DMS153 treated with DMSO at 0.1 percent for 48 hours (cell line): ENCODE measurements around the gene EPB42.
"Not testable (repeated sequence)": the region's sequence is repeated elsewhere in the genome, so short reads cannot be mapped to it uniquely, and the experiment has no call there.

Experiments
- DNase-seq: peaks from one replicate; lab custom pipeline; 2025; ENCODE audit not compliant: unreplicated experiment; lab: John Stamatoyannopoulos, UW

Gene EPB42

DNA sequence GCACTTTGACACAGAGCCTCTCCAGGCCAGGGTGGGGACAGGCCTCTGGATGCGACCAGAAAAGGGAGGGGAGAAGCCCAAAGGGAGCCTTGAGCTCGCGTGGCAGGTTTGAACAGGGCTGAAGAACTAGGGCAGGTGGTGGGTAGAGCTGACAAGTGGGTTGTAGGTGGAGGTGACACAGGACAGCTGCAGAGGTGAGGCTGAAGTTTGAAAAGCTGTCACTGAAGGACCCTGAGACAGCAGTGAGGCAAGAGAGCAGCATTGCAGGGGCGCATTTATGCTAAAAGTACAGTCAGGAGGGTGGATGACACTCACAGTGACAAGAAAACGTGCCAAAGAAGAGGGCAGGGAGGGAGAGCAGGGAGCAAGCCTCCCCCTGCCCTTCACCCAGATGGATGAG lies 21.8 kb upstream of the EPB42 start:
- no peak for DNase-seq

DNA sequence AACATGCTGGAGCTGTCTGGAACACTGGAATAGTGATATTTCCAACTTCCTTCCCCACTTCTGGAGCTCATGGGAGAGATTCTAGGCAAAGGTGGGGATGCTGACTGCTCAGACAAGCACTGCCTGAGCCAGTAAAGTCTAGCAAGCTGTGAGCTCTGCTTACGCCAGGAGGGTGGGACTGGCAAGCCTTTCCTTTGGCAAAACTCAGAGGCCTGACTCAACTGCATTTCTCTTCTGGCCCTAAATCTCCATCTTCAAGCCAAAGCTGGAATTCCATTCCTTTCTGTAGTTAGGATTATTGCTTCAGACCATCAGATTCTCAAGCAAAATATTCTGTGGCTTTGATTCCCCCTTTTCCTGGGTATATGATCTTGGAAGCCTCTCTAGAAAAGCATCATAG lies 20.3 kb upstream of the EPB42 start:
- DNase-seq, result no peak

DNA sequence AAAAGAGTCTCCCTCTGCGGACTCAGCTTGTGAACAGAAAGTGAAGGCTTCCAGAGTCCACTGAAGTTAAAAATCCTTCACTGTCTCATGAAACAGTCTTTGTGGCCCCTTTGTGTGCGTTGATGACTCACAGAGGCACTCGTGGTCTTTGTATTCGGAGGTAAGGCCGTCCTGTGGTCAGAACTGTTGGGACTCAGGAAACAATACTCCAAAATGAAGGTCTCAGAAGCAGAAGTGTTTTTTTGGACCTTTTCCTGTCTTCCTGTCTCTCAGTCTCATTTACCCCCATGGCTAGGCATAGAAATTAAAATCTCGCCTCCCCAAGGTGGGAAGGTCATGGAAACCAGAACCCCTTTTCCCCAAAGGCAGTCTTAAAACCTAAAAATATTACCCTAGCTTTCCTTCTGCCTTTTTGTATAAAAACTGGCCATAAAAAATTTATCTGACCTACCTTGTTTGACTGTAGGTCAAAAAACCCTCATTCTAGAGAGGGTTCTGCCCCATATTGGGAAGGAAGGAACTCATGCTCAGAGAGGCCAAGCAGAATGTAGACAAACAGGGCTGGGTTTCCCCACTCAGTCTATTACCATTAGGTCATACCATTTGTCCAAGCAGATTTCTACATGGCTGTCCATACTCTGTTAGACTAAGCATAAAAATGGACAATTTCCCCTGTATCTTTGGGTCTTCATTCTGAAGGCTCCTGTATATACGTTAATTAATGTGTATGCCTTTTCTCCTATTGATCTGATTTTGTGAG lies 19.1 kb upstream of the EPB42 start:
- DNase-seq, result no peak

DNA sequence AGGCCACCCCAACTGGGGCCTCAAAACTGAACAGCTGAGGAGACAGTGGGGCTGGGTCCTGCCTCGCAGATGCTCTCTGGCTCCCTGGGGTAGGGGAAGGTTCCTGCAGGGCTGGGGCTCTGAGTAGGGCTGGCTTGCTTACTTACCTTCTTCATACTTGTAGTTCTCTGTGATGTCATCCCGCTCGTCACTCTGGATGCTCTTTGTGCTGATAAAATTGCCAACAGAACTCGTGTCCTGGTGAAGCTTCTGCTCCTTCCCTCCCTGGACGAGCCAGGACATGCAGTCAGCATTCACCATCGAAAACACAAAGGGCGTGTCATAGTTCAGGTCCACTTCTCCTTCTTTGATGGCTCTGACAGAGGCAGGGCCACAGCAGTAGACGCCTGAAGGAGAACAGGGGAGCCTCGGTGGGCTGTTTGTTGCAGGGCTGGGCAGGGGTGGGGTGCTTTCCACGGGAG lies 17.9 kb upstream of the EPB42 start:
- DNase-seq, result no peak

DNA sequence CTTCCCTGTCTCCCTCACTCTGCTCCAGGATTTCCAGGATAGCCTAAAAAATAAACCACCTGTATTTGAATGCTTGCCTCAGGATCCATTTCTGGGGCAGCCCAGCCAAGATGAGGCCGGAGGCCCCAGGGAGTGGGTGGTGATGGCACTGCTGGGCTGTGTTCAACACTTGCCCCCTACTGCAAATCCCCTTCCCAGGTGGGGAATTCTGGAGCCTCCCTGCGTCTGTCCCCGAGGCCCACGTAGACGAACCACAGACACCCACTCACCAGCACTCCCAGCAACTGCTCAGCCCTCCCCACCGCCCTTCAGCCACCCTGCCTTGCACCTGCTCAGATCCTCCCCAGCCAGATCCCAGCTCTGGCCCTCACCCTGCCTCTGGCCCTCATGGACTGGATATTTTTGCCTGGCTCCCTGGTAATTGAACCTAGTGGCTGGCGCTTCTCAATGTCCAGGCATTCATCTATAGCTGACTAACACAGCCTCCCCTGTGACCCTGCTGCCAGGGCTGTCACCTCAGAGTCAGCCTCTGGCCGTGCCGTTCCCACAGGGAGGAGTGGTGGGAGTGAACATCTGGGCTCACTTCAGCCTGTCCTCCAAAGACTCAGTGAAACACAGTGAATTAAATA lies 17.1 kb upstream of the EPB42 start:
- DNase-seq, result no peak

DNA sequence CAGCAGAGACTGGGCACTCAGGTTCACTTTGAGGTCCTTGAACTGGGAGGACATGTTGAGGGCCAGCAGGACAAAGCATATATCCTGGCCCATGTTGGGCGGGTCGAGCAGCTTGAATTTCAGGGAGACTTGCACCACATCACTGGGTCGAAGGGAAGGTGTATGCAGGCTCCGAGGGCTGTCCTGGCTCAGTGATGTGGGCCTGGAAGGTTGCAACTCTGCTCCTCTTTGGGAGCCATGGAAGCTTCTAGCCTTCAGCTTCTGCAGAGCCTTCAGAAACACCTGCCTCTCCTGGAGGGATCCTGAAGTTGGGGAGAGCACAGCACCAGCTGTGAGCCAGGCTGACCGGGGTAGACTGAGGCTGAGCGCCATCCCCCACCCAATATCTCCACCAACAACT lies 14.7 kb upstream of the EPB42 start:
- no peak for DNase-seq

DNA sequence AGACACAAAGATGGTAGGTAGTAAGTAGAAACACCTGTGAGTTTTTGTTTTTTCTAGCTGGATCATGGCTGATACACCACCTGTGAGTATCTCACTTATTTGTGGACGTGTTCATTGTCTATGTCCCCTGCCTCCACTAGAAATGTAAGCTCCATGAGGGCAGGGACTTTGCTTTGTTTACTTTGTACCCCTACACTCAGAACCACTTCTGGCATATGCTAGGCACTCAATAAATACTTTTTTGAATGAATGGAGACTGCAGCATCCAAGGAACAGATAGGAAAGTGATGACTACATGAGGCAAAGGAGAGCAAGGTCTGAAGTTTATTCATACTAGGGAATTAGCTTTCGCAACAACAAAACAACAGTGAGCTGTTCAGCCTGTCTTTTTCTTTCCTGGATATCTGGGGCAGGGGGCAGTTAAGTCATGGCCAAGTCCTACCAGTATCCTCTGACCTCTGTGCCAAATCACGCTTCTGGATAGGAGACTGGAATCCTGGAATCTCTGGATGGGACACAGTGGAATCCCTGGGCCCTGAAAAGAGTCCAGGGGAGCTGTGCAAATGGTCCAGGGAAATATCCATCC lies 11.6 kb upstream of the EPB42 start:
- DNase-seq, result no peak

DNA sequence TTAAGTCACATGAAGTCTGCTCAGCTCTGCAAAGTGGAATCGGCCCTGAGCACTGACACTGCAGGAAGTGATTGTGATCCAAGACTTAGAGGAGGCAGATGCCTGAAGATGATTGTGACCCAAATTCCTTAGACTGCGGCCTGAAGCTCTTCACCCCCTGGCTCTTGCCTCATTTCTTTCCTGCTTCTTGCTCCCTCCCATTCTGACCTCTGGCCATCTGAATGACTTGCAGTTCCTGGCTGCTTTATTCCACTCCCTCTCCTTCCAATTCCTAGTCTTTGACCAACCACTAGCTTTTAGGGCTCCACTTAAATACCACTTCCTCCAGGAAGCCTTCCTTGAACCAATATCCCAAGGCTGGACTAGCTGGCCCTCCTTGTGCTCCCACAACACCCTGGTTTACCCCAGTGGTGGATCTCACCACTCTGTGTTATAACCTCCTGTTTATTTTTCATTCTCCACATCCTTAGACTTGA lies 9.9 kb upstream of the EPB42 start:
- DNase-seq, result no peak

DNA sequence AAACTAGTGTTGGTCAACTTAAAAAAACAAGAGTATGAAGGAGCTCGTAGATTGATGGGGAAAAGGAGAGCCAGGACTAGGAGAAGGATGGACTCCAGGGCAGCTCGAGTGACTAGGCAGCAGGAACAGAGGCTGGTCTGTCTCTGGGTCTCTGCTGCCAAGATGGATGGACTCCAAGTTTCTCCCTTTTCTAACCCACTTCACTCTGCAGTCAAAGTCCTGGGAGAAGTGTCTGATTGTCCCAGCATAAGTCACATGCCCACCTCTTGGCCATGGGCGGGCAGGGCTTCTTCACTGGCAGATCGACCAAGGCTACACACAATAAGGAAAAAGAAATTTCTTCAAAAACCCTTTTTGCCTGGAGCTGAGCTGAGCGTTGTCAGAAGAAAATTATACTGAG lies 9.2 kb upstream of the EPB42 start:
- no peak for DNase-seq

DNA sequence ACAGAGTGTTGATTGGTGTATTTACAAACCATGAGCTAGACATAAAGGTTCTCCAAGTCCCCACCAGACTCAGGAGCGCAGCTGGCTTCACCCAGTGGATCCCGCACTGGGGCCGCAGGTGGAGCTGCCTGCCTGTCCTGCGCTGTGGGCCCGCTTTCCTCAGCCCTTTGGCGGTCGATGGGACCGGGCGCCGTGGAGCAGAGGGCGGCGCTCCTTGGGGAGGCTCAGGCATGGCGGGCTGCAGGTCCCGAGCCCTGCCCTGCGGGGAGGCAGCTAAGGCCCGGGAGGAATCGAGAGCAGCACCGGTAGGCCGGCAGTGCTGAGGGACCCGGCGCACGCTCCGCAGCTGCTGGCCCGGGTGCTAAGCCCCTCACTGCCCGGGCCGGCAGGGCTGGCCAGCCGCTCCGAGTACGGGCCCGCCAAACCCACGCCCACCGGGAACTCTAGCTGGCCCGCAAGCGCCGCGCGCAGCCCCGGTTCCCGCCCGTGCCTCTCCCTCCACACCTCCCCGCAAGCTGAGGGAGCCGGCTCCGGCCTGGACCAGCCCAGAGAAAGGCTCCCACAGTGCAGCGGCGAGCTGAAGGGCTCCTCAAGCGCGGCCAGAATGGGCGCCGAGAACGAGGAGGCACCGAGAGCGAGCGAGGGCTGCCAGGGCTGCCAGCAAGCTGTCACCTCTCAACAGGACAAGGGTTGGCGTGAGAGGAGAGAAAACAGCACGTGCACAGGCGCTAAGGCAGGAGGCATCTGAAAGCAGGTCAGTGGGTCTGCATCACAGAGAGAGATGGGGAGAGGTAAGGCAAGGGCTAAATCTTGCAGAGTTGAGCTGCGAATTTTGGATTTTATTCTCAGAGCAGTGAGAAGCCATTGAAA lies 5.9 kb upstream of the EPB42 start:
- DNase-seq, result no peak

DNA sequence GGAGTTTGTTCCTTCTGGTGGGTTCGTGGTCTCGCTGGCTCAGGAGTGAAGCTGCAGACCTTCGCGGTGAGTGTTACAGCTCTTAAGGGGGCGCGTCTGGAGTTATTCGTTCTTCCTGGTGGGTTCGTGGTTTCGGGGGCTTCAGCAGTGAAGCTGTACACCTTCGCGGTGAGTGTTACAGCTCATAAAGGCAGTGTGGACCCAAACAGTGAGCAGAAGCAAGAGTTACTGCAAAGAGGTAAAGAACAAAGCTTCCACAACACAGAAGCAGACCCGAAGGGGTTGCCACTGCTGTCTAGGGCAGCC lies 5.1 kb upstream of the EPB42 start:
- not testable (repeated sequence) for DNase-seq

DNA sequence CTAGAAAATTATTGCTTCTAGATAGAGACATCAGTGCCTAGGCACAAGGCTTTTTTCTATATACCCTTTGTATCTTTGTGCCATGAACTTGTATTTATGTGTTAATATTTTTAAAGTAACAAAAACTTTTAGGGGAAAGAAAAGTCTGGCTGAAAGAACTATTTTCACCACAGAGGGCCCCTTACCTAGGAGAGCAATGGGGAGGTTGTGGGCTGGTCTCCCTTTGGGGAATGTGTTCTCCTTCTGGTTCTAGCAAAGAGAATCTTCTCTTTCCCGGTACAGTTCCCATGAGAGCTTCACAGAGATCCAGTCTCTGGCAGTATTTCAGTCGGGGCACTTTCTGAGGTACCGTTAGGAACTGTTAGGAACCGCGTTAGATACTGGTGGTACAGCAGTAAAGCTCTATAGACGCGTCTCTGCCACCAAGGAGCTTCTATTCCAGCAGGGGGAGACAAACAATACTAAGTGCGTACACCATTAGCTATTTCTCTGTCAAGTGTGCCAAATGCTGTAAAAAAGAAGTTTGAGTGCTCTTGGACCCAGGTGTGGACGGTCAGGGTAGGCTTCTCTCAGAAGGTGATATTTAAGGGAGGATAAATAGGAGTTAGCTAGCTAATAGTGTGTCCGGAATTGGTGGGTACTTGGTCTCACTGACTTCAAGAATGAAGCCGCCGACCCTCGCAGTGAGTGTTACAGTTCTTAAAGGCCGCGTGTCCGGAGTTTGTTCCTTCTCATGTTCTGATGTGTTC lies 4.6 kb upstream of the EPB42 start:
- no peak for DNase-seq

DNA sequence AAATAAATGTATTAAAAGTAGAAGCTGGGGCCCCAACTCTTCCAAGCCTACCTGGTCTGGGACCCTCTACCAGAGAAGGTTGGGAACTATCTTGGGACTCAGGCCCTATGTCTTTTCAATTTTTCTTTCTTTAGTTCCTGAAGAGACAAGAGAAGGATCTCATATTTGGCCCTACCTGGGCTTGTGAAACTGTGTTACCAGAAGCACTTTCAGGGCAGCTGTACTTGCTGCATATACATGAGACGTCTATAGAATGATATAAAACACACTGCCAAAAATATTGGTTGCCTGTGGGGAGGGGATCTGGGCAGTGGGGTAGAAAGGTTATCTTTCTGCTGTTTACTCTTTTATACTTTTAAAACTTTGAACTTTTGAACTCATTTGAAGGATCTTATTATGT lies 604 bp upstream of the EPB42 start:
- DNase-seq, result no peak

DNA sequence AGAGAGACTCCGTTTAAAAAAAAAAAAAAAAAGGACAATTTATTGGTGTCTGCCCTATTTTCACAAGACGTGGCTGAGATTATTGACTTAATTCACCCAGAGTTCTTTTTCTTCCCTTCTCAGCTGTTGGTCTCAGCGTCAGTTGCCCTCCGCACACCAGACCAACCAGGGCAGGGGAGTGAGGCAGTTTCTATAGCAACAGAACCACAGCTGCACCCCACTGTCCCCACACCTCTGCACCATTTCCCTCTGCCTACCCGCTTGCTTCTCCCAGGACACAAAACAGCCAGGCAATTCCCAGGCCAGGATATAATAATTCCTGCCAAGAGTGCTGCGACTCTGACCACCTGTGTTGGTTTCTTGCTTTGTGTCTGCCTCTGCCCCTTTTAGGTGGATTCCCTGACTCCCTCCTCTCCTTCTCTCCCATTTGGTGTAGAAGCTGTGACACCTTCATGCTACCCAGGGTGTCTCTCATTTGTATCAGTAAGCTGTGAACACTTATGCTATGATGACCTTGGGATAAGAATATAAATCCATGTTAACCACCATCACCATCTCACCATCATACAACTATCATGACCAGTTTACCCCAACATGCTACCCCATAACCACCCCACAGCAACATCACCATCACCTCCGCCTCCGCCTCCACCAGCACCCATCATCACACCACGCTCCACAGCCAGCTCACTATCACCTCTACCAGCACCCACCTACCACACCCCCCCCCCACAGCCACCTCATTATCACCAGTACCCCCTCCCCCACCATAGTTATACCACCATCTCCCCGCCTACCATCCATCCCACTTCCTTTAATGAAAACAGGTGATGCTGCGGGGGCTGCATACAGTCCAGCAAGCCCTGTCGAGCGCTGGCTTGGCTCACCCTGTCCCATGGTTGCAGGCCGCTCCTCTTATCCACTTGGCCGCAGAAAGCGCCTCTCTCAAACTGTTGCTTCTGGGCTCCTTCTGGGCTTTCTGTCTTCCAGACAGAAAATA lies 589 bp downstream of the EPB42 start:
- DNase-seq, result no peak

DNA sequence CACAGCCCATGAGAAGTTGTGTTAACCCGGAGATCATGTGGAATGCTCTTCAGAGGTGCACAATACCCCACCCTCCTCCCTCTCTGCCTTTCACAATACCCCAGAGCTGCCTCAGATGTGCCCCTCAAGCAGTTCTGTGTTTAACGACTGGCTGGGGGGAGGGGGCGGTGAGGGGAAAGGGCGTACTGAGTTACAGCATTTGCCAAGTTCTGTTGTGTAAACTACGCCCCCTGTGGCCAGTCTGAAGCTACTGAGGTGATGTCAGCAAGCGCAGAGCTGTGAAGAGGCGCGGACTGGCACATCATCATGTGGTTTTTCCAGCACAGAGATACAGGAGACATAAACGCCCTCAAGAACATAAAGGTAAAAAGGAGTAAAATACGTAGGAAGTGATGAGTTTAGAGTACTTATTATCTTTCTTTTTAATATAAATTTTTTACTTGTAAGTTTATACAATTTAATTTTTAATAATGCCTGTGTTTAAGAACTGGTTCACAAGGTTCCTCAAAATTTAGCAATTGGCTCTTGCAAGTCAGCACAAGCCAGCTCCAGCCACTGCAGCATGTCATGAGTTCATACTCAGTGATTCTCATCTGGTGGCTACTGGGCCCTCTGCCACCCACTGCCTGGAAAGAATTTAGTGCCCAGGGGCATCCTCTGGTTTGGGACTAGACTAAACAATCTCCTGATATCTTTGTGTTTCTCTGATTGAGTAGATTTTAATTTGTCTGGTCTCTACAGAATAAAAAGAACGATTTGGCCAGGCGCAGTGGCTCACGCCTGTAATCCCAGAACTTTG lies 1.7 kb downstream of the EPB42 start:
- no peak for DNase-seq

DNA sequence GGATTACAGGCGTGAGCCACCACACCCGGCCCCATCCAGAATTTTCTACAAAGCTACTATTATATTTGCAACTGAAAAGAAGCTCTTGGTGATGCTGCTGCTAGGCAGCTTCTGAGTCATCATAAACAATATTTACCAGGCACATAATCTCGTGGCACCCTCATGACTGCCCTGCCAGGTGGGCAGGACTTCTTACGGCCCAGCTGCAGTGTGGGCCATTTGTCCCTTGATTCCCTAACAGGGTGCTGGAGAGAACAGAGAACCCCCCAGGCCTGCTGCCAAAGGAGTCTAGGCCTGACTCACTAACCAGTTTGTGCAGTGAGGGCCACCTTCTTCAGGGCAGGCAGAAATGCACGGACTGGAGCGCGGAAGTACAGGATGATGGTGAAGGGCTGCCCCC lies 4.9 kb downstream of the EPB42 start:
- no peak for DNase-seq

DNA sequence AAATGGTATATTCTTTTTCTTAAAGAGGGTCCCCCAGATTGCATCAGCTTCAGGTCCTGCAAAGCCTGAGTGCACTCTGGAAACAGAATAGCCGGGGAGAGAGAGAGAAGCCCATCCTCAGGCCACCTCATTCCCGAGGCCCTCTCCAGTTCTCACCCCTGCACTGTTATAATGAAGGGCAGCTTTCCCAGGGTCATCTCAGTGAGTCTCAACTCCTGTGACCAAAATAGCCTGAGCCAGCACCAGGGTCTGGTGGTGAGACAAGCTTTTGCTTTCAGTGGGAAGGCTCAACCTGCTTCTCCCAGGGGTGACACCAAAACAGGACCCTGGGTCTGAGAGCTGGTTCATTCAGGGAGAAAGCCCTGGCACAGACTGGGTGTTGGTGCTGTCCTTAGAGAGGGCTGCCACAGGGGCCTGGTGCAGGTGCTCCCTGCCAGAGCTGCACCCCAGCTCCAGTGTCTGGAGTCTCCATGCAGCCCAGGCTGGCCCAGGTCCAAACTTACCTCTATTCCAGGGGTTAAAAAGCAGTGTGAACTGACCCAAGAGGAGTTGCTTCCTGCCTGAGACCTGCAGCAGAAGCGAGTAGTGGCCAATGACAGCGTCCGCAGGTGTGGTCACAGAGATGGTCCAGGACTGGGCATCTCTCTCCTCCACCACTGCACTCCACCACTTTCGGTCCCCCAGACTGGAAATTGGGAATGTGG lies 6.1 kb downstream of the EPB42 start:
- DNase-seq, result no peak

DNA sequence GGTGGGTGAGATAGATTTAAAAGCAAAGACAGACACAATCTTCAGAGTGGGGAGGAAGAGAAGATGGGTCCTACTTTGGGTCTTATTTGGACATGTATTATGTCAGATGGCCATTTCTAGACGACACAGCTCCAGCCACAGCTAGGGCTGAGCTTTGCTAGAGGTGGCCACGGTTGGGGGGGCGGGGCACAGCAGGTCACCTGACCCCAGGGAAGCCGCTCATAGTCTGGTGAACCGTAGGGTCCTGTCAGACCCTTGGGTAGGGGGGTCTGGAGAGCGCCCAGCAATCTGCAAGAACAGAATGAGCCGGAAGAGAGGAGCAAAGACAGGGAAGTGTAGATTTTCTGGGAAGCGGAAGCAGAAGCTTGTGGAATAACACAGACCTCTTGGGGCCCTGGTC lies 6.6 kb downstream of the EPB42 start:
- DNase-seq, result no peak
